ENCODE measurements around the gene ETFDH.

Gene ETFDH

DNA sequence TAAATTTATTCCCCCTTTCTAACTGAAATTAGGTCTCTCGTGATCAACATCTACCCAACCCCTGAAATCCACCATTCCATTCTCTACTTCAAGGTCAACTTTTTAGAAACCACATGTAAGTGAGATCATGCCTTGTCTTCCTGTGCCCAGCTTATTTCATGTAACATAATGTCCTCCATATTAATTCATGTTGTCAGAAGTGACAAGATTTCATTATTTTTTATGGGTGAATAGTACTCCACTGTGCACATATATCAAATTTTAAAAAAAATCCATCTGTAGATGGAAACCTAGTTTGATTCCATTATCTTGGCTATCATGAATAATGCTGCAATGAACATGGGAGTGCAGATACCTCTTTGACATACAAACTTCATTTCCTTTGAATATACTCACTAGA lies 49.6 kb downstream of the ETFDH start:
- no peak overlapping the region for H3K4me3 ChIP-seq (ENCODE audit: low read depth, low read length)
- TF ChIP-seq, protein P1, sequence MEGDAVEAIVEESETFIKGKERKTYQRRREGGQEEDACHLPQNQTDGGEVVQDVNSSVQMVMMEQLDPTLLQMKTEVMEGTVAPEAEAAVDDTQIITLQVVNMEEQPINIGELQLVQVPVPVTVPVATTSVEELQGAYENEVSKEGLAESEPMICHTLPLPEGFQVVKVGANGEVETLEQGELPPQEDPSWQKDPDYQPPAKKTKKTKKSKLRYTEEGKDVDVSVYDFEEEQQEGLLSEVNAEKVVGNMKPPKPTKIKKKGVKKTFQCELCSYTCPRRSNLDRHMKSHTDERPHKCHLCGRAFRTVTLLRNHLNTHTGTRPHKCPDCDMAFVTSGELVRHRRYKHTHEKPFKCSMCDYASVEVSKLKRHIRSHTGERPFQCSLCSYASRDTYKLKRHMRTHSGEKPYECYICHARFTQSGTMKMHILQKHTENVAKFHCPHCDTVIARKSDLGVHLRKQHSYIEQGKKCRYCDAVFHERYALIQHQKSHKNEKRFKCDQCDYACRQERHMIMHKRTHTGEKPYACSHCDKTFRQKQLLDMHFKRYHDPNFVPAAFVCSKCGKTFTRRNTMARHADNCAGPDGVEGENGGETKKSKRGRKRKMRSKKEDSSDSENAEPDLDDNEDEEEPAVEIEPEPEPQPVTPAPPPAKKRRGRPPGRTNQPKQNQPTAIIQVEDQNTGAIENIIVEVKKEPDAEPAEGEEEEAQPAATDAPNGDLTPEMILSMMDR (IDR thresholded peaks at IDR 0.05; ENCODE audit: low read depth, low read length), result no peak

DNA sequence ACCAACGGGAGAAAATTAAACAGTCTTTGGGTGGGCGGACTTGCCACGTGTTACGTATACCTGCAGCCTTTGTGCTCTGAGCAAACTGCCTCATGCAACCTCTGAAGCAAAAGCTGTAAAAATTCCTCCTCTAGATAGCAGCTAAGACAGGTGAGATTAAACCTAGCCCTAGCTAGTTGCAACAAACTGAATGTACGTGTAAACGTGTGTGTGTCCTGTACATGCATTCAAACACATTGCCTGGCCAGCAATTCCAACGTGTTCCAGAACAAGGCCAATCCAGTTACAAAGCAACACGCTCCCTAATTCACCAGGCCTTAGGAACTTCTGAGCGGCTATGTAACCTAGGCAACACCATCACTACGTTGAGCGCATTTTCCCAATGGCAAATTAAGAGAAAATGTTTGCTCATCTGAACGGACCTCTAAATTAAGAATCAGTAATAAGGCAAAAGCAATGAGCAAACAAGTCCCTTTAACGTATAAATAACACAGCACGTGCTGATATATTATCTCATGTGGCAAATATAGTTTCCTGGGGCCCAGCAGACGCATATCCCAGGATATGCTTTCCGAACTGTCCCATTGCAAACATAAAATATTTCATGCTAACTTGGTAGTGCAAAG lies 50.3 kb downstream of the ETFDH start:
- peak overlapping the region; percentile 89 for H3K4me3 ChIP-seq (ENCODE audit: low read depth, low read length)
- TF ChIP-seq, protein P1 (IDR thresholded peaks at IDR 0.05; ENCODE audit: low read depth, low read length), result no peak

DNA sequence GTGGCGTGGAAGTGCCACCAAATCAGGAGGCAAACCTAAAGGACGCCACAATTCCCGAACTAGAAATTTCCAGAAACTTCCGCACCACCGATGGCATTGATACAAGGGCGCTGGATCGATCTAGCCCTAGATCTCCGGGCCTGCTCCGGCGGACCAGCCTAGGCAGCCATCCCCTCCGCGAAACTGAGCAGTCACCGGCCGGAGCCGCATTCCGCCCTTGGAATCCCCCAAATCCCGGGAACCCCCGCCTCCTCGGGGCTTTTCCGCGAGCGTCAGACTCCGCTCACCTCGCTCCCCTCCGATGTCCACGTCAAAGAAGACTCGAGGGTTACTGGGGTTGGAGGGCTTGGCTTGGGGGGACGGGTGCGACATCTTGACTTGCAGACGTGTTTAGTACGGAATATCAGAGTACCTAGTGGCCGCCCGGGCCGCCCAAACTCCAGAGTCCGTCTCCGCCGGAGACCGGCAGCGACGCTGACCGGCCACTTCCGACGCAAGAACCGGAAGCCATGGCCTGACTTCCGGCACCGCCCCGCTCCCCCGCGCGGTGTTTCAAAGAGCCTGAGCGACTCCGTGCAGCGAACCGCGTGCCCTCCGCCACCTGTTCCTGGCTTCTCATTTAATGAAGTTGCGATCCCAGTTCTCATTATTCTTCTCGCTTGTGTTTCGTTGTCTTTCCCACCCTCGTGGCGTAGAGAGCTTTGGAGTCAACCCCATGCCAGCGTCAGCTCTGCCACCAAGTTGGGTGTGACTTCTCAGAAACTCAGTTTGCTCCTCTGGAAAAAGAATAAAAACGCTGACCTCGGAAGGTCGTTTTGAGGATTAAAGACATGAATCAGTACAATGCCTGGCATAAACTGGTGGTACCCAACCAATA lies 51.1 kb downstream of the ETFDH start, which contains the start of gene PPID:
Gene PPID, minus strand, starts transcription at position 480 of the 877 bp plus-strand sequence. Its CDS starts 108 bp downstream, at position 372.
- TF ChIP-seq, protein P1 (IDR thresholded peaks at IDR 0.05; ENCODE audit: low read depth, low read length), result no peak
- H3K4me3 ChIP-seq (ENCODE audit: low read depth, low read length), result peak within 1 kb of the TSS; percentile 89

DNA sequence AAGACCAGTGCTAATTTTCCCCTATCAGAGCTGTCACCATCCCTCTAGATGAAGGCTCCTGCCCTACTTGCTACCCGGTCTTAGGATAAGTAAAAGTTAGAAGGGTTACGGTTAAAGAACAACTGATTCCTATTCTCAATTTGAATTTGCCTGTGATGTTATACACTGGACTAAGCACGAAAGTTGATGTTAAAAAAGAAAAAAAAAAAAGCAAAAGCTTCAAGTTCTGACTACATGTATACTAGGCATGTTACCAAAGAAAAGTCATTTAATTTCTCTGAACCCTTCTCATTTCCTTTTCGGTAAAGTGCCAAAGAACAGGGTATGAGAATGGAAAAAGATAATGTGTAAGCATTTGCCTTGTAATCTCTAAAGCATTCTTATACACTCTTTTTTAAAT lies 52.5 kb downstream of the ETFDH start:
- TF ChIP-seq, protein P1 (IDR thresholded peaks at IDR 0.05; ENCODE audit: low read depth, low read length), result no peak
- H3K4me3 ChIP-seq (ENCODE audit: low read depth, low read length), result no peak overlapping the region

DNA sequence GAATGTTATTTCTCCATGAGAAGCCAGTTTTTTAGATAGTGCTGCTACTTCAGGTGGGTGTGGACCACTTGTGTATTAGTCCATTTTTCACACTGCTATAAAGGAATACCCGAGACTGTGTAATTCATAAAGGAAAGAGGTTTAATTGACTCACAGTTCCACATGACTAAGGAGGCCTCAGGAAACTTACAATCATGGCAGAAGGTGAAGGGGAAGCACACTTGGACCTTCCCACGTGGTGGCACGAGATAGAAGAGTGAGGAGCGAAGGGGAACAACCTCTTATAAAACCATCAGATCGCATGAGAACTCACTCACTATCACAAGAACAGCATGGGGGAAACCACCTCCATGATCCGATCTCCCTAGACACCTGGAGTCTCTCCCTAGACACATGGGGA lies 54.5 kb downstream of the ETFDH start:
- TF ChIP-seq, protein P1 (IDR thresholded peaks at IDR 0.05; ENCODE audit: low read depth, low read length), result no peak
- H3K4me3 ChIP-seq (ENCODE audit: low read depth, low read length), result no peak overlapping the region

DNA sequence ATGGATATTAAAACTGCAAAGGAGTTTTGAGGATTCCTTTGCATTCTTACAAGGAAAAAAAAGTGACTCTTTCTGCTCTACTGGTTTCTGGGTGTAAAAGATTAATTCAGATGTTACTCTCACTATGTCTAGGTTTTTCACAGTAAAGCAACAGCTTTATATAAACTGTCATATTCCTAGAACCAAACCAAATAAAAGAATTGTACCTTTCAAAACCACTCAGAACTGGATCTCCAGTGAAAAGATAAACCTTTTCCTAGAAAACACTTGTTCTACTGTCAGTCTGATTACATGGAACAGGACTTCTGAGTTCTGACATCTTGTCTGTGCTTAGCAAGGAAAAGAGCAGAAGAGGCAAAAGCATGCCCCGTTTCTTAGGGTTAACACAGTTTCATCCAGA lies 56.1 kb downstream of the ETFDH start:
- TF ChIP-seq, protein P1 (IDR thresholded peaks at IDR 0.05; ENCODE audit: low read depth, low read length), result no peak
- no peak overlapping the region for H3K4me3 ChIP-seq (ENCODE audit: low read depth, low read length)

Measured in WI38 (cell line).